ENCODE measurements around the gene ALDH1L2.
A peak's percentile ranks its signal among the peaks of the same experiment; 100 is the strongest.
"Not testable (repeated sequence)": the region's sequence is repeated elsewhere in the genome, so short reads cannot be mapped to it uniquely, and the experiment has no call there.

Gene ALDH1L2

GRCh38 chr12:105084251-105085250 is at the start of gene ALDH1L2:
Gene ALDH1L2, minus strand, starts transcription at chr12:105084458. Its CDS starts 22 bp downstream, at chr12:105084436.
- peak; percentile 75 for DNase-seq

GRCh38 chr12:105120551-105120950 is 36.3 kb upstream of the ALDH1L2 start:
- no peak for DNase-seq

- no peak for DNase-seq
These were observed 32.7 kb upstream of the ALDH1L2 start for GRCh38 chr12:105116969-105117368.

GRCh38 chr12:105113094-105113493 is 28.8 kb upstream of the ALDH1L2 start:
- no peak for DNase-seq

GRCh38 chr12:105110851-105111250 is 26.6 kb upstream of the ALDH1L2 start:
- DNase-seq: no peak

GRCh38 chr12:105109465-105110212 is 25.4 kb upstream of the ALDH1L2 start:
- no peak for DNase-seq

- peak; percentile 95 for DNase-seq
These were observed 23.5 kb upstream of the ALDH1L2 start, which contains the start of gene WASHC4 for GRCh38 chr12:105107494-105108371. Gene WASHC4, plus strand, starts transcription at chr12:105107731. Its CDS starts 70 bp downstream, at chr12:105107801.

GRCh38 chr12:105107171-105107493 is 22.9 kb upstream of the ALDH1L2 start:
- DNase-seq: no peak

- DNase-seq: no peak
These were observed 22.4 kb upstream of the ALDH1L2 start for GRCh38 chr12:105106621-105107020.

- no peak for DNase-seq
These were observed 20.5 kb upstream of the ALDH1L2 start for GRCh38 chr12:105104762-105105161.

GRCh38 chr12:105102673-105103072 is 18.4 kb upstream of the ALDH1L2 start:
- DNase-seq: no peak

GRCh38 chr12:105100998-105101397 is 16.7 kb upstream of the ALDH1L2 start:
- DNase-seq: no peak

- DNase-seq: no peak
These were observed 16.1 kb upstream of the ALDH1L2 start for GRCh38 chr12:105100207-105100985.

- DNase-seq: no peak
These were observed 15.1 kb upstream of the ALDH1L2 start for GRCh38 chr12:105099356-105099755.

GRCh38 chr12:105095338-105095737 is 11.1 kb upstream of the ALDH1L2 start:
- not testable (repeated sequence) for DNase-seq

- DNase-seq: no peak
These were observed 8.1 kb upstream of the ALDH1L2 start for GRCh38 chr12:105092336-105092735.

- DNase-seq: no peak
These were observed 7.4 kb upstream of the ALDH1L2 start for GRCh38 chr12:105091476-105092206.

GRCh38 chr12:105090361-105090760 is 6.1 kb upstream of the ALDH1L2 start:
- DNase-seq: no peak

GRCh38 chr12:105089817-105090216 is 5.6 kb upstream of the ALDH1L2 start:
- no peak for DNase-seq

GRCh38 chr12:105085501-105085900 is 1.2 kb upstream of the ALDH1L2 start:
- no peak for DNase-seq

- DNase-seq: peak; percentile 36
These were observed 630 bp downstream of the ALDH1L2 start for GRCh38 chr12:105083551-105084105.
